Measurements from ENCODE around the gene ACOT2.
"Not testable (repeated sequence)": the region's sequence is repeated elsewhere in the genome, so short reads cannot be mapped to it uniquely, and the experiment has no call there.

DNA sequence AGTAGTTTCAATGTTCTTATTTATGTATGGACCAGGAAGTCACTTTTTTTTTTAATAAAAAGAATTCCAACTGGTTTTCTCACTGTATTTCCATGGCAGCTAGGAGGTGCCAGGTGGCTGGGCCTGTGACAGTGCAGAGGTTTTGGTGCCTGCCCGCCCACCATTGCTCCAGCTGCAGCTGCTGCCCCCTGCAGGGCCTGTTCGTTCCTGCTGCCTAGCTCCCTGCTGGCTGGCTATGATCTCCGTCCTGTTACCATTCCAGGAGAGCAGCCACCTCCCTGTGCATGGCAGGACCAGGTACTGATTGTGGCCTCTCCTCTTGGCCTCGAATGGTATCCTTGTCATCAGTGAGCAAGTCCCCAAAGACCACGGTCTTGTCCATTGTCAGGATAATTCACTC is 30.0 kb upstream of the ACOT2 start:
- TF ChIP-seq CTCF (IDR thresholded peaks at IDR 0.05), result peak in 3 of 6 experiments; percentile 27 to 57 (median 34)
- TF ChIP-seq POLR2A (IDR thresholded peaks at IDR 0.05), result not testable (repeated sequence)

Measured in adrenal gland (tissue), 5 donors.